NCI-H2081 (cell line): ENCODE measurements around the gene FILIP1L.

Experiments
- DNase-seq, 2 experiments: peaks; one replicate each; lab custom pipeline; 2025; lab: John Stamatoyannopoulos, UW

The FILIP1L gene

GRCh38 chr3:99923873-99924272 lies 190.4 kb downstream of the FILIP1L start:
- DNase-seq = no peak

- DNase-seq = no peak
Measured at GRCh38 chr3:99921986-99922385, 192.3 kb downstream of the FILIP1L start.

- no peak for DNase-seq
Measured at GRCh38 chr3:99921377-99921695, 193.0 kb downstream of the FILIP1L start.

DNA sequence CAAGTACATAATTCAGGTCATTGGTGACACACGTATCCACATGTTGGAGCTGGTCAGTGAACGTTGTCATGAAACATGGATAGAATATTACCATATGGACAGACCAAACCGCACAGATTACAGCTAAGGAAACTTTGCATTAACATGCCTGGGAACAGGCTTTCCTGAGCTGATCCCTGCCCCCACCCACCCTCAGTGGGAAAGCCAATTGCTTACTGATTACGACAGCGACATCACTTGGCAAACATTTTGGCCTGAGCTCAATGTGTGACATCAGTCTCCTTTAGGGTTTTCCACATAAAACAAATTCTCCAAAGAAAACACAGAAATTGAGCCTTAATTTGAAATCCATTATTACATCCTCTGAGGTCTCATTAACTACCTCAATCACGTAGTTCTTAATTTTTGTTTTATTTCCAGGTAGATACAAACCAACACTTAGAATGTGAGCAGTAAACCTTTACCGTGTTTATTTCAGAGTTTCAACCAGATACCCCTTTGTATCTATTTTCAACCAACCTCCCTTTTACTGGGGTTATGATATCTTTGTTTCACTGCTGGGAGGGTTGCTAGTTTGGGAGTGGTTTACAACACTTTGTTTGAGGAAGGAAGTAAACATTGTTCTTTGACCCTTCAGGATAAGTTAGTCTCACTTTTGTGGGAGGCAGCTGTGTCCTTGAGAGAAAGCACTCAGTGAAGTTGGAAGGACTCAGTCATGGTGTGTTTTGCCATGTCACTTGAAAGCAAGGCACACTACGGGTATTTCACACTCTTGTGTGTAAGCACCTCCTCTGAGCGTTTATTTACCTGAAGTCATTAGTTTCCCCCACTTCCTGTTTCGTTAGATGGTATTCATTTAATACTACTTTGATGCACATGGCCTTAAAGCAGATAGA lies 193.6 kb downstream of the FILIP1L start:
- peak in 1 of 2 experiments; percentile 61 for DNase-seq

DNA sequence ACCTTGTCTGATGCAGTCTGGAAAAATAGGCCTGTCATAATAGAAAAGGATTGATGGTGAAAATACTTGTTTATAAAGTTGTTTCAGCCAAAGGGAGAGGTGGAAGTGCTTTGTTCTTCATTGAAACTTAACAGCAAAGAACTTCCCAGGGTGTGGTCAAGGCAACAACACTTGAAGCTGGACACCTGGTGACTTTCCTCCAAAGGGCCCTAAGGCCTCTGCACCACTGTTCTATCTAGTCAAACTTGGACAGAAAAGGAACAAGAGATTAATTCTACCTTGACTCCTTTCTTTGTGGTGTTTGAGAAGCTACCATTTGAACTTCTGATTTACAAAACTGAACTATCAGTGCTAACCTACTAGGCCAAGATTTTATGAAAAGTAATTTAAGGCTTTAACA lies 194.6 kb downstream of the FILIP1L start:
- no peak for DNase-seq

DNA sequence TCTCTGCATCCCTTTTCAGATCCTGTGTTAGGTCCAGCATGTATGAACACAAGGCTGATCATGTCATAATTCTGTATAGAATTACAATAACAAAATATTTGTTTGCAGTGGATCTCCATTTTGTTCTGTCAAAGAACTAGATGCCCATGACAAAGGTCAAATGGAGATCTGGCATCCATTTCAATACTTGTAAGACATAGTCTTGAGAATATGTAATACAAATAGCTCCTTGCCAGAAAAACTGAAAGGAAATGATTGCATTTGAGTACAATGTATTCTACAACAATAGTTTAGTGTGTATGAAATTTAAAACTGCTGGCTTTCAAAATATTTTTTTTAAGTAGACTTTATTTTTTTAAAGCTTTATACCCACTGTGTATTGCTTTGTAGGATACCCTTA lies 195.6 kb downstream of the FILIP1L start:
- DNase-seq = no peak

- DNase-seq = no peak
Measured at GRCh38 chr3:99915906-99916432, 198.3 kb downstream of the FILIP1L start.

DNA sequence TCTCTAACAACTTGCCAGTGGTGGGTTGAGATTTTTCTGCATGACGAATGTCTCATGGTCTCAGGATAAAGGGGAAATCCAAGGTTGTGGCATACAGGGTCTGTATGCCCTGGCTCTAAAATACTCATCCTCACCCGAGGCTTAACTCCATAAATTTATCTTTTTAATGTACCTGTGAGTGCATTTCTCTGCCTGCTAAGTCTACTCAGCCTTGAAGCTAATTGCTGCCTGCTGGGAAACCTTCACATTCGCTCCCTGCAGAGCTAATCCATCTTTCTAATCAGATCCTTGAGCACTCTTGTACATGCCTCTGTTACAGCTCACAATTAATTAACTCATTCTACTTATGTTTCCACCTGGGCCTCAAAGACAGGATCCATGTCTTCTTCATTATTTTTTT lies 202.9 kb downstream of the FILIP1L start:
- DNase-seq = no peak

DNA sequence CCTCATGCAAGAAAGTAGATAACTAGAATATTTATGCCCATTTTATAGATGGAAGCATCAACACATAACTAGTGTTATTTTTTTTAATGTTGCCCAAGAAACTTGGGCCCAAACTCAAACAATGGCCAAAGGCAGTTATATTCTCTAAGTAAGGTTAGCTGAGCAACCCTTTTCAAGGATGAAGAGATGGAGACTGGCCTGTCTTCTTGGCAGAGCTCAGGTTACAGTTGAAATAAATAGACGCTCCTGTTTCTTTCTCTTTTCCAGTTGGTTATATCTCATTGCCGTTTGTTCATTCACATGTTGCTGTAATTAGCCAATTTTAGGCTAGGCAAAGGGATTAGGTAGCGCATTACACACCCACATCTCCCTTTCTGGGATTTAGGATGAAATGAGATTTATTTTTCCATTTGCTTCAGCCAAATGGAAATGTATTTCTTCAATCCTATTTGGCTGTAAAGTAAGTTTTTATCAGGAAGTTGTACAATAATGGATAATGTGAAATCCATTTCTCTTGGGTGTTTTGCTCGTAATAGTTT lies 203.5 kb downstream of the FILIP1L start:
- no peak for DNase-seq

DNA sequence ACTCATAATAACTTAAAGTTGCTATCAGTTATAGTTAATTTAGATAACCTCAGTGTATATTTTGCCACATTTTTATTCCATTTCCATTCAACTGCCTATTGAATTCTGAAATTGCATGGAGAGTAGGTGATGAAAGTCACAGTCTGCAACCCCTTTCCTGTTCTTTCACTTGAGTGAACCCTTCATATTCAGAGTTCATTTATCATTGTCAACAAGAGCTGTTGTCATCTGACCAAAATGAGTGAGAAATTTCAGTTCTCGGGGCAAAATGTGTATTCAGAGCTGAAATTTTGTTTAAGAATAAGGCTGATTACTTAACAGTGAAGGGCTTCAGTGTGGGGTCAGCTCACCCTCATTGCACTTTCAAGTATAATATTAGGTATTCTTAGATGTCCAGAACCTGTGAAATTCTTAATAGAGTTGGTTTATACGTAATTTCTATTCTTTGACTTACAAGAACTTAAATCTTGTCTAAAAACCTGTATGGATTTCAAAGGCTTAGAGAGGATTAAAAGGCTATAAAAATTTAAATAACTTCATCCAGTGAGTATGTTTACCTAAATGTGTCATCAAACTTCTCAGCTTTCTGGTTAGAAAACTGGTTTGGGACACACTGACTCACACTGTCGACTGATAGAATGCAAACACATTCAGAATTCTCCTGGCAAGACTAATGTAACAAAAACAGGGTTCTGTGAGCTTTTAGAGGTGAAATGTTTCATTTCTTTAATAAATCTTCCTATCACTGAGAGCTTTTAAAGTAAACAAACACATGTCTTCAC lies 204.4 kb downstream of the FILIP1L start:
- DNase-seq = no peak

DNA sequence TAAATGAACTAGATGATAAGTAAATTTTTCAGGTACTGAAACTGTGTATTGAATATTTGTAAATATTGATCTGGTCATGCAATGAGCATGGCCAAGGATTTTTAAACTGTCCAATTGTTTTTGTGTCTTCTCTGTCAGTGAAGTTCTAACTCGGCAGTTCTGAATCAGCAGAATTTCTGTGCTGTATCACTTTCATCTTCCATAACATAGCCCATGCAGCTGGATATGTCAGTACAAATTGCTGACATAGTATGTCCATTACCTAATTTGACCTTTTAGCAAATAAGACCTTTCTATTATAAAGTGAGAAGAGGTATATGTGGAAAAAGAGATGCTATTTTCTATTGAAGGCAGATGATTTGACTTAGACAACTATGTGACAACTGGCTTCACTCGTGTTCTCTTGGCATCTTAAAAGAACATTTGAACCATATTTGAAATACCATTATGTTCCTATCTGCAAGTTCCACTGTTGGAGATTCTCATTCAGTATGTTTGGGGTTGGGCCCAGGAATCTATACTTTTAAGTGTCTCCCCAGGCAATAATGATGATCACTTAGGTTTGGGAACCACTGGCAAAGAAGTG lies 206.2 kb downstream of the FILIP1L start:
- no peak for DNase-seq

DNA sequence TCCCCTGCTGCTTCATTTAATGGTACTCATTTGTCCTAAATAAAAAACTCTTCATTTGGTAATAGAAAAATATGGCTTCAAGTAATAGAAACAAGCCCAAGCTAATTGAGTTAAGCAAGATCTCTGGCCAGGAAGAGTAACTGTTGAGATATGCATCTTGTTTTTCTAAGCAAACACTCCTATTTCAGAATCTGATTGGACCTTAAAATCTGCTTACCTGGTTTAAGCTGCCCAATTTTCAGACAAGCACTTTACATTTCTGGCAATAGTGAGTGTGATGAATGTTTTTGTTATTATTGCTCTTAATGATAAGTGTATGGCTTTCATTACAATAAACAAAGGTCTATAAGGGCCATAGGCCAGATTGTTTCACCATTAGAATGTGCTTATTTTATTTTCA lies 210.4 kb downstream of the FILIP1L start:
- no peak for DNase-seq

GRCh38 chr3:99902091-99902490 lies 212.2 kb downstream of the FILIP1L start:
- DNase-seq = no peak

GRCh38 chr3:99901200-99901926 lies 212.9 kb downstream of the FILIP1L start:
- DNase-seq = peak in 1 of 2 experiments; percentile 43

- no peak for DNase-seq
Measured at GRCh38 chr3:99900248-99900647, 214.1 kb downstream of the FILIP1L start.

- DNase-seq = no peak
Measured at GRCh38 chr3:99899603-99900002, 214.7 kb downstream of the FILIP1L start.

GRCh38 chr3:99896482-99896881 lies 217.8 kb downstream of the FILIP1L start:
- peak; percentile 27 to 71 for DNase-seq

DNA sequence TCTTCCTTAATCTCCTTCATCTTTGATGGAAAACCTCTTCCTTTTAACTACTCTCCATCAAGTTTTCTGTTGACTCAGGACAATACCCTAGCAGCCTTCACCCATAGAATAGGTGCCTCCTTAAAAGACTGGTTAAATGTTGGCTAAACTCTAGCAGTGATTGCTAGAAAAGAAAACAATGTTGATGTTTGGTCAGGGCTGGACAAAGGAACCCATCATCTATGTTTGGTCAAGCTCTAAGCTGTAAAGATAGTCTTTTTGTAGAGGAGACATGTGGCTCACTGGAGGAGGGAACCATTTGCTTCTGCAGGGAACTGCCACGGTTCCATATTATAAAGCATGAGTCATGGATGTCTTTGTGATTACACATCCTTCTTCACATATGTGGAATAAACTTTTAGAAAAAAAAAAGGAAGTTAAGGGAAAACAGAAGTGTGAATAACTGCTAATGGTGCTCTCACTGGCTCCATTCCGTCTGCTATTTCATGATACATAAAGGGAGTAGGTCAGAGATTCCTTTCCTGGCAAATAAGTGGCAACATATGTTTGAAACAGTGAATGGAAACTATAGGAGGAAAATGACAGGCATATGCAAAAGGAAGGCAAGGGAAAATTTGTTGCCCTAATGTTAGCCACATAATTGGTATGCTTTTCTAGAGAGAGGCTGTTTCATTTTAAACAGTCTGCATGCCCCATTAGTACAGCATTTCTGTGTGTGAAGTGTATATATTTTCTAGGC lies 218.4 kb downstream of the FILIP1L start:
- peak in 1 of 2 experiments; percentile 59 for DNase-seq

DNA sequence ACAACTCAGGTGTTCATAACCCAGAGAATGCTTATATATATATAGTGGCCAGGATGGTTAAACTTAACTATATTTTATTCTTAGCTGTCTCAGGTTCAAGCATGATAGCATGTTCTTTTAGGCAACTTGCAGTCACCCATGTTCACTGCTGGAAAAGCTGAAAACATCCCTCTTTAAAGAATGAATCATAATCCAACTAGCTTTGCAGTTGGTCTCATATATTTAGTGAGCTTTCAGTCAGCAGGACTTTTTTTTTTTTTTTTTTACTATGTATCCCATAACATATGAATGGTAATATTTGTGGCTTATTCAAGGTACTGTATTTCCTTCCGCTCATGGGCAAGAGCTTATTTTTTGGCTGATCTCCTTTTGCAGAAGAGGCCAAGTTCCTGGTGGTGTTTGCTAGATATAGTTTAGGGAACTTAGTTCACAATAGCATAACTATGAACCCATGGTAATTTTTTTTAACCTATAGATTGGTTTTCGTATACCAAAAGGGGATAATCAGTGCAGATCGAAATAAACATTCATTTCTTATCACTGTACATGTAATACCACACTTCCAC lies 219.1 kb downstream of the FILIP1L start:
- DNase-seq = no peak

DNA sequence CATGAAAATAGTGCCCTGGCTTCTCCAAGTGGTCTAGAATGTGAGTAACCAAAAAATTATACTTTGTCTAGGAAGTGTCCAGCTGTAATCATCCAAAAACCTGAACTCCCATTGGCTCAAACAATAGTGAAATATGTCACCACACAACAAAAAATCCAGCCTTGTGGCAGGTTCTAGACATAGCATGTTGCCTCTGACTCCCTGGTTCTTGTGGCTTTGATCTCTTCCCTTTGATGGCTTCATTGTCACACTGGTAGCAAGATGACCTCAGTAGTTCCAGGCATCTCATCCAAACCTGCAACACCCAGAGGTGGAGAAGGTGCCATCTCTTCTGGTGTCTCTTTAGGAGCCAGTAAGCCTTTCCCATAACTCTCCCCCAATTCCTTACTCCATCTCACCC lies 222.0 kb downstream of the FILIP1L start:
- no peak for DNase-seq
